ENCODE measurements around the gene CCDC78. TPM values are rescaled to one million over a fixed set of nuclear protein-coding genes. Genes with fewer than 3 reads are reported as not detected.

CCDC78 gene
- total RNA-seq, 1 donor from 2014 or later, result 5.3 TPM

DNA sequence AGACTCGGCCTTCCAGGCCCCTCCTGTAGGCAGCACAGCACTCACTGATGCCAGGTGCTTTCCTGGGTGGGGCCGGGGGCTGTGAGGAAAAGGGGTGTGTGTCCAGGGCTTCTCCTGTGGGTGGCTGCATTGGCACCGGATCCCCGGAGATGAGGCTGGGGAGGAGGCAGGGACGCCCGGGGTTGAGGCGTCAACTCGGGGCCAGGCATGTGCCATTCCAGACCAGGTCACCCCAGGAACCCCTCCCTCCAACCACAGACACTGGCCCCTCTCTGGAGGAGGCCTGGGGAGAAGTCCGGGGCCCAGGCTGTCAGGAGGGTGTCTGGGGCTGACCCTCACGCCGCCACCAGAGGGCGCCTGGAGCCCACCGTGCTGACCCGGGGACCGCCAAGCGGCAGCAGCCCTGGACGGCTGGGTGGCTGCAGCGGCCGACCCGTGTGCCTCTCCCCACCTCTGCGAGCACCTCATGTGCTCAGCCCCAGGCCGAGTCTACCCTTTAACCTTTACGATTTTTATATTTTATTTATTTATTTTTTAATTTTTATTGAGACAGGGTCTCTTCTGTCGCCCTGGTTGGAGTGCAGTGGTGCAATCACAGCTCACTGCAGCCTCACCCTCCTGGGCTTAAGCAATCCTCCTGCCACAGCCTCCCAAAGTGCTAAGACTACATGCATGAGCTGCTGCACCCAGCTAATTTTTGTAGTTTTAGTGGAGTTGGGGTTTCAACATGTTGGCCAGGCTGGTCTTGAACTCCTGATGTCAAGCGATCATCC, 14.5 kb downstream of the CCDC78 start:
- no peak for DNase-seq (ENCODE audit: low spot score)

DNA sequence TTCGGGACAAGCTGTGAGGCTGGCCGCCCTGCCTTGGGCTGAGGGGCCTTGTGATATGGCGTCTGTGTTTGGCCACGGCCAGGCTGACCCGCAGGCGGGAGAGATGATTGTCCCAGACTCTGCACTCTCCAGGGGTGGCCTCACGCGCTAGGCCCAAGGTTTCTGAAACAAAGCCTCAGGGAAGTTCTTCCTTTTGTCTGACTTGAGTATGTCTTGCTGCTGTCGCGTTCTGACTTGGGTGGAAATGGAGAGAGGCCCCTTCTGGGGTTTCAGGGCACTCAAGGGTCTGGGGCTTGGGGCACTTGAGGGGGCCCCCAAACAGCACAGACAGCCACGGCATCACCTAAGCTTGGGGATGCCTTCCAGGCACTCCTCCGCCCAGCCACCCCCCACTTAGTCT, 15.2 kb downstream of the CCDC78 start:
- no peak for DNase-seq (ENCODE audit: low spot score)

DNA sequence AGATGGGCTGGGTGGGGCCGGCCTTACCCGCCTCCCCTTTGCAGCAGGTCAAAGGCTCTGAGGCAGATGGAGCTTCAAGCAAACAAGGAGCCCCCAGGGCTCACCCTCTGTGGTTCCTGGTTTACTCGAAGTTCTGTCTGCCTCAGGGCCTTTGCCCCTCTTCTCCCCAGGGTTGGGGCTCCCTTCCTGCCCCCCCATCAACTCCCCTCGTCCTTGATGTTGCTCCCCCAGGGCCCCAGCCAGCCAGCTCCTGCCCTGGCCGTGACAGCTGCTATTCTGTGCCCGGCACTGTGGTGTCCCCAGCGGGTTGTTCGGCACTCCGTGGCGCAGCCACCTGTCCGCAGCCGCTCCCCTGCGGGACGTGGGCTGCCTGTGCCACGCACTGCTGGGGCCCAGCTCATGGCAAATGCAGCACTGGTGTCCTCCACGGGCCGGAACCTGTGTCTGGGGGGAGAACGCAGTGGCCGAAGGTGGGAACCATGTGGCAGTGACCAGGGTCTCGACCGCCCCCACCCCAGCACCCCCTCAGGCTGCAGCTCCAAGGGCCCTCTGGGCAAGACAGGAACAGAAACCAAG, 15.7 kb downstream of the CCDC78 start:
- no peak for DNase-seq (ENCODE audit: low spot score)

DNA sequence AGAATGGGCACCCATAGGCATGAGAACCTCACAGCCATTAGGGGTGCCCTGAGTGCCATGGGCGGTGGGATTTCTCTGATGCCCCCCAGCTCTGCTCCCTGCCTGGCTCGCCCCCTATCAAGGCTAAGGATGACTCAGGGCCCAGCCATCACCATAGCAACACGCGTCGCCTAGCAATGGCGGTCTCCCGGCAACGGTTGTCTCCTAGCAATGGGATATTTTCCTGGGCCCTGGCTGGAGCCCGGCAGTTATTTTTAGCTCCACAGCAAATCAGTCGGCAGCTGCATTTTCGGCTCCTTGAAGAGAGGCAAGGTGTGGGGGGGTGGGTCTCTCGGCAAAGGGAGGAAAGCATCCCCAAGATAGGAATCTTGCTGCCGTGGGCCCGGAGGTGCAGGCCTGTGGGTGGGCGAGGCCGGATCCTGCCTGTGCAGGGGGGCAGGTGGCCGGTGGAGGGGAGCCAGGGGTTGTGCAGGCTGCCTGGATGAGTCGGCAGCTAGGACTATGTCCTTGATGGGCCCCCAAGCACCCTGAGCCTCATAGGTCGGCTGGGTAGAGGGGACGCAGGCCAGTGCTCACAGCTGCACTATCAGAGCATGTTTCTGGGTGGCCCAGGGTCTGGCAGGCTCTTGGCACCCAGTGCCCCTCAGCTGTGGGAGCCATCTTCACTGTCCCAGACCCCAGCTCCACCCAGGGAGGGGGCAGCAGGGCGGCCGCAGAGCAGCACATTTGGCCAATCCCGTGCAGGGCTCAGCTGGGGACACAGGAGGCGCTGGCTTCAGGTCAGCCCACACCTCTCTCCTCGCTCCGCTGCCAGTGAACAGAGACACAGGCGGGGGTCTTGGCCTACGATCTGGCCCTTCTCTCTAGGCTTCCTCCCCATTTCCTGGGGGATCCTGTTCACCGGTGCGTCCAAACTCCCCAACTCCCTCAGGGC, 16.4 kb downstream of the CCDC78 start:
- no peak for DNase-seq (ENCODE audit: low spot score)

DNA sequence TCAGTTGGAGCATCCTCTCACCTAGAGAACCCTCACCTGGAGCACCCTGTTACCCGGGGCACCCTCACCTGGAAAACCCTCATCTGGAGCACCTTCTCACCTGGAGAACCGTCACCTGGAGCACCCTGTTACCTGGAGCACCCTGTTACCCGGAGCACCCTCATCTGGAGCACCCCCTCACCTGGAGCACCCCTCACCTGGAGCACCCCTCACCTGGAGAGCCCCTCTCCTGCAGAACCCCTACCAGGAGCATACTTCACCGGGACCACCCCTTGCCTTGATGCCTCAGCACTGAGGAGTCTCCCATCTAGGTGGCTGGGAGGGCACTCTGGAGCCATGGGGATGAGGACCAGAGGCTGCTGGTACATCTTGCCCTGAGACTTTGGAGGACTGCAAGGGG, 17.3 kb downstream of the CCDC78 start:
- no peak for DNase-seq (ENCODE audit: low spot score)

DNA sequence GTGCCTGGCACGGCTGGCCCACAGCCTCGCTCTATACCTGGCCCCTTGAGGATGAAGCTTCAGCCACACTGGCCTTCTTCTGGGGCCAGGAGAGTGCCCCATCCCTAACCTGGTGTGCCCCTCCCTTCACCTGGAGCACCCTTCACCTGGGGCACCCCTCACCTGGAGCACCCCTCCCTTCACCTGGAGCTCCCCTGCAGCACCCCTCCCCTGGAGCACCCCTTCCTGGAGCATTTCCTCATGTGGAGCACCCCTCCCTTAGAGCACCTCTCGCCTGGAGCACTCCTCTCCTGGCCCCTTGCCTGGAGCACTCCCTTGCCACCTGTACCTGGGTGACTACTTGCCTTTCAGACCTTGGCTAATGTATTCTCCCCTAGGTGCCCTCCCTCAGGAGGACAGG, 18.2 kb downstream of the CCDC78 start:
- DNase-seq (ENCODE audit: low spot score), result no peak

DNA sequence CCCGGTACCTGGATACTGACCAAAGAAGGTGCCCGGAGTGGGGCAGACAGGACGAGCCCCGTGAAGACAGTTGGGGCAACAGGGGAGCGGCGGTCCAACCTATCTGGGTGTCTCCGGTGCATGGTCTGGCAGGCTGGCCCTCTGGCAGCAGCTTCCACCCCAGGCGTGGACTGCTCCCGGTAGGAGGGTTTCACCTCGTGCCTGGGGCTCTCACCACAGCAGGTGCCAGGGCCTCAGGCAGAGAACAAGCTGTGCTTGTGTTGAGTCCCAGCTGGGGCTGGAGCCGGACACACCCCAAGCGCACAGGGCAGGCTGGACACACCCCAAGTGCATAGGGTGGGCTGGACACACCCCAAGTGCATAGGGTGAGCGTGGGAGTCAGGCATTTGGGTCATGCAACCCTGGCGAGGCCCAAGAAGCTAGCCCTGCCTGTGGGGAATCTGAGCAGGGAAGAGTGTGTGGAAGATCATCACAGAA, 19.1 kb downstream of the CCDC78 start:
- no peak for DNase-seq (ENCODE audit: low spot score)

DNA sequence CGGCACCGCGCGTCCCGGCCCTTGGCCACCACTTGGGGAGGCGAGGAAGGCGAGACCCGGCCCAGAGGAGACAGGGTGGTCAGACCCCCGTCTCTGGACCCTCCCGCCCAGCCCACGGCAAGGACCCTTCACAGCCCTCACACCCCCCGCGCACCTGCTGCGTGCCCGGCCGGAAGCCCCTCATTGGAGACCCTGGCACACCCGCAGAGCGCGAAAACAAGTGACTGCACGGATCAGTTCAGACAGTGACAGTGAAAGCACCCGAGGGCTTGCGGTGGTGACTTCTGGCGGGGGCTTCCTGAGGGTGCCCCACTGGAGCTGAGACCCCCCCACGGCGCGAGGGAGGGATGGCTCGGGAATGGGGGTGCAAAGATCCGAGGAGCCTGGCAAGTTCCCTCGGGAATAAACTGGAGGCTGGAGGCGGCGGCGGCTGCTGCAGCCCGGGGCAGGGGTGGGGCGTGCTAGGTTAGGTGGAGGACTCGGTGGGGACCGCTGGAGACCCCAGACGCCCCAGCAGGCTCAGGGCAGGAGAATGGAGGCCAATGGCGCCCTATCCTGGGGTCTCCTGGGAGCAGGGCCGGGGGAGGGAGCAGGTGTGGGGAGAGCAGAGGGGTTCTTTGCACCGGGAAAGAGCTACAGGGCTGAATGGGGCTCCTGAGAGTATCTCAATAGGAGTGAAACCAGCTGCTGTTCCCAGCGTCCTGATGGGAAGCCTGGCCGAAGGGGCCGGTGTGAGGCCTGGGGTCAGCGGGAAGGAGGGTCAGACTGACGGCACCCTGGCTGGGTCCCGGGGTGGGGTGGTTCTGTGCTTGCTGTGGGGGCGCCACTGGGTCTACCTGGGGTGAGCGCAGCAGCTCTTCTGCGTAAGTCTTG, 19.8 kb downstream of the CCDC78 start:
- no peak for DNase-seq (ENCODE audit: low spot score)

DNA sequence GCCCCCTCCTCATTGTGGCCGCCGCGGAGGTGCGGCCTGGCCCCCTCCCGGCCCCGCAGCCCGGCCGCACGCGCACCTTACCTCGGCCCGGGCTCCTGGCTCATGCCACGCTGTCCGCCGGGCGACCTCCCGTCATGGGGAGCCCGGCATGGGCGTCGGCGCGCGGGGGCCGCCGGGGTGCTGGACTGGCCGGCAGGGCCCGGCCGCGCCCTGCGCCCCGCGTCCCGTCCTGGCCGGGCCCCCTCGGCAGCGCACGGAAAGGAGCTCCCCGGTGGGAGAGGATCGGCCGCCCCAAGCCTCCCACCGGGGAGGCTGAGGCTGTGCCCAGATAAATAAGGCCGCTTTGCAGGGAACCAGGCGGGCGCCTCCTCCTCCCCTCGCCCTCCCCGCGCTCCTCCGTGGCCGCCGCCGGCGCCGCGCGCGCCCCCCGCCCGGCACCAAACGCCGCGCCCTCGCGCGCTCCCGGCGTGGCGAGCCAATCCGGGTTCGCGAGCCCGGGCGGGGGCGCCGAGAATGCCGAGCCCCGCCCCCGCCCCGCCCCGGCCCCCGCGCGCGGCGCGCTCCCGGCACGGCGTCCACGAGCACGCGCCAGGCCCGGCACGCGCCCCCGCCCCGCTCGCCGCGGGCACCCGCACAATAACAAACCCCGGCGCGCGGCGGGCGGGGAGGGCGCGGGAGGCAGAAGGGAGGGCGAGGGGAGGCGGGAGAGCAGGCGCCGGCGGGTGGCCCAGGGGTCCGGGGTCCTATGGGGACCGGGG, 20.6 kb downstream of the CCDC78 start, which contains the start of gene FBXL16:
Gene FBXL16, minus strand, starts transcription at position 371 of the 758 bp plus-strand sequence. CDS start 8,396 bp downstream, outside the sequence.
- no peak for DNase-seq (ENCODE audit: low spot score)

DNA sequence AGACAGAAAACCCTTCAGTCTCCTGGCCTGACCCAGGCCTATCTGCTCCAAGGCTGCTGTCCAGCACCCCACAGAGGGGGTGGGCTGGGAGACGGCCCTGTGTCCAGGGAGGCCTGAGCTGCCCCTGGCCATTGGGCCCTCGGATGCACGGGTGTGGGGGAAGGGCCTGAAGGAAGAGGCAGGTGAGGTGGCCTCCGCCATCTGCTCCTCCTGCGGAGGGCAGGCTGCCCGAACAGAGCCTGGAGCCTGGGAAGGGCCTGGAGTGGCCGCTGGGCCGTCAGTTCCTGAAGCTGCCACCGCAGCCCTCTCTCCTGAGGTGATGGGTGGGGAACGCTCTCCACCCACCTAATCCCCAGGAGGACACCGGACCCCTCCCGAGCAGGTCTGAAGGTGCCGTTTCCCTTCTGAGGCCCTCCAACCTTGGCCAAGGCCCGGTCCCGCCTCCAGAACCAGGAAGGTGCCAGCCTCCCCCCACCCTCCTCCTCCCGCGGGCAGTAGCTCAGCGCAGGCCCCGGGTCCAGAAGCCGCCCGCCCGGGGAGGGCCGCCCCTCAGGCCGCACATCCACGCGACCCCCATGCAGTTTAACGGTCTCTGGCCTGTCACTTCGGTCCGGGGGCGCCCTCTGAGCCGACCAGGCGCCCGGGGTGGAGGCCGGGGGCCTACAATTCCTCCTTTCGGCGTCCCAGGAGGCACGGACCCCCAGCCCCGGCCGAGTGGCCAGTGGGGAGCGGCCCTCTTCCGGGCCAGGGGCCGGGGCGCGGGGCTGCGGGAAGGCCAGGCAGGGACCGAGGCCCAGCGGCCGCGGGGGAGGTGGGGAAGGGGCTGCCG, 21.5 kb downstream of the CCDC78 start:
- DNase-seq (ENCODE audit: low spot score), result no peak

DNA sequence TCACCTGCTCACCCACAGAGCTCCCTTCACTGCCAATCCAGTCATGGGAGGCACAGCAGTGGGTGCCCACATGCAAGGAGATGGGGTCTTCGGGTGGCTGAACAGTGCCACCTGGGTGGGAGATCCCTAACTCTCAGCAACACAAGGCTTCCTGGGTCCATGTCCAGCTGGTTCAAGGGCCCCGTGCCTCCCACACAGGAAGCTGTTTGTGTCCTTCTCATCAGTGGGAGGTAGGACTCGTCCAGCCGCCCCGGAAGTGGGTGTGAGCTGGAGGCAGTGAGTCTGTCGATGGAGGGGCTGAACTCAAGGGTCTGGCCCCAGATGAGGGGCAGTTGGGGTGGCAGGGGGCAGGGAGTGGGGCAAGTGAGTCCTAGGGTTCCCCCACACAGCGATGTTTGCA, 22.2 kb downstream of the CCDC78 start:
- no peak for DNase-seq (ENCODE audit: low spot score)

DNA sequence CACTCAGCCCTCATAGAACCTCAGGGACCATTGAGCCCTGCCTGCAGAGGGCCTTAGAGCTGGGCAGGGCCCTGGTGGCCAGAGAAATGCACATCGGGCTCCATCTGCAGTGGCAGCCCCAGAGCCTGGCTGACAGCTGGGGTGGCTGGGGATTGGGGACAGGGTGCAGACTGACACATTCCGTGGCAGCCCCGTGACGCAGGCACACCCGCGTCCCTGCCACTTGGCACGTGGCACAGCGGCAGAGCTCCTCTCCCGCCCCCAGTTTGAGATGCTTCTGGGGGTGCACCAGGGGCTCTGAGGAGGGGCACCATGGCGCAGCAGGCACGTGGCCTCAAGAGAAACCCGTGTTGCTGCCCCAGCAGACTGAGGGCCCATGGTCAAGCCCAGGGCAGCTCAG, 22.8 kb downstream of the CCDC78 start:
- no peak for DNase-seq (ENCODE audit: low spot score)

DNA sequence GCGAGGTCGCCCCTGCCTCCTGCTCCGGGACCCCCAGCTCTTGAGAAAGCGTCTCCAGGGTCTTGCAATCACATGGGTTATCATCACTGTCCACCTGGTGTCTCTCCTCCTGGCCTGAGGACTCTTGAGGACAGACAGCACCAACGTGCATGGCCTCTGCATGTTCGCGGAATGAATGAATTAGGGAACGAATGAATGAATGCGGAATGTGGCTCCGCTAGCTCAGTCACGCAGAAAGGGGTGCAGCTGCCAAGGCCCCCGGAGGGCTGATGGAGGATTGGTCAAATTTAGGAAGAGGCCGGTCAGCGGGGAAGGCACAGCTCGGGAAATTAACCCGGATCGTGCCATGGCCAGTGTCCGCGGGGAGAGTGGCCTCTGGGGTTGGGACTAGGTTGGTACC, 23.9 kb downstream of the CCDC78 start:
- DNase-seq (ENCODE audit: low spot score), result no peak

DNA sequence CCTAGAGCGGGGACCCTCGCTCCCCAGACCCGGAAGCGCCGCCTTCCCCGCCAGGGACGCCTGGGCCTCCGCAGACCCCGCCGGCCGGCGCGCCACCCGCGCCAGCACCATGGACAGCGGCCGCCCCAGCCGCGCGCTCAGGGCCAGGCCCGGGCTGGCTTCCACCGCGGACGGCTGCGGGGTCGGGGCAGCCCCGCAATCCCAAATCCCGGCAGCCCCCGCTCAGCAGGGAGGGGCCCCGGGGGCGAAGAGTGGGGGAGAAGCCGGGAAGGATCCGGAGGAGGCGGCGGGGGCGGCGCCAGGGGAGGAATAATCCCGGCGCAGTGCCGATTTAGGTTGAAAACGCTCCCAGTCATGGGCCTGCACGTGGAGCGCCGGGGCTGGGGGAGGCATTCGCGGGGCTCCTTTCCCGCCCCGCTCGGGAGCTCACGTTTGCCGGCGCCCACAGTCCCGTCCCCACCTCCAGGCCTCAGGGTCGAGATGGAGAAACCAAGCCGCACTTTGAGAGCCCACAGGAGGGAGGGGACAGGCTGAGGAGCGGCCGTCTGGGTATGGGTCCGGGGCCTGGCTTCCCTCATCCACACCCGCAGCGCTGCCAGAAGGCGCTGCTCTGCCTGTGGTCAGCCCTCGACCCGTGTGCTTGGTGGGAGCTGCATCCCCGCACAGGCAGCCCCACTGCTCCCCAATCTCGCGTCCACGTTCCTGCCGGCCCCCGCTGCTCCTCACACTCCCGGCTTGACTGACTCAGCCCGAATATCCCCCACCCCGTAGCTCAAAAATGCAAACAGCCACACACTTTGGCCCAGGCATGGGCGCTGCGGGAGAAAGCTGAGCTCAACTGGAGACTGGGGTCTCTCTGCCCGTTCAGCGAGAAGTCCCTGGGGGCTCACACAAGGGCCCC, 25.3 kb downstream of the CCDC78 start:
- DNase-seq (ENCODE audit: low spot score), result no peak

DNA sequence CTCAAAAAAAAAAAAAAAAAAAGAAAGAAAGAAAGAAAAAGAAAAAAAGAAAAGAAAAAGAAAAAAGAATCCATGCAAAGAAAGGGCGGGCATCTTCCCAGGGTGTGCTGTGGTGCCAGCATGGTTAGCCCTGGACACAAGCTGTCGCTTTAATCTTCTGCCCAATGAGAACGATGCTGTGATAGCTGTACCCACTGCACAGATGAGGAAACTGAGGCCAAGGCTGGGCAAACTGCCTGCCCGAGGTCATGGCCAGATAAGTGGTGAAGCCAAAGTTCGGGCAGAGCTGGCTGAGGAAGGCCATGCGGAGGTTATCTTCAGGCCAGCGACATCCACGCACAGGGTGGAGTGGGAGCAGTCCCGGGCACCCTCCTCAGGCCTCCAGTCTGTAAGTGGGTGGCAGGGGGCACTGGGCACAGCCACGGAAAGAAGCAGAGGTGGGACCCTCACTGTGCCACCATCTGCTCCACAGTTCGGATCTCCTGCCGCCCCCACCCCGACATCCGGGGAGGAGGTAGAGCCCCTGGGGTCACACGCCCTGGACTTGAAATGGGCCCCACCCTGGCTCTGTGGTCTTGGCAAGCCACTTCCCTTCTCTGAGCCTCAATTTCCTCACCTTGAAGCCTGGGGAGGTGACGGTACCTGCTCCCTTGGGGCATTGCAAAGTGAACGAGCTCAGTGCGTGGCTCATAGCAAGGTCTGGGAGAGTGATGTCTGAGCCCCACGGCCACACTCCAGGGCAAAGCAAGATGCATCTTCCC, 27.2 kb downstream of the CCDC78 start:
- DNase-seq (ENCODE audit: low spot score), result no peak

DNA sequence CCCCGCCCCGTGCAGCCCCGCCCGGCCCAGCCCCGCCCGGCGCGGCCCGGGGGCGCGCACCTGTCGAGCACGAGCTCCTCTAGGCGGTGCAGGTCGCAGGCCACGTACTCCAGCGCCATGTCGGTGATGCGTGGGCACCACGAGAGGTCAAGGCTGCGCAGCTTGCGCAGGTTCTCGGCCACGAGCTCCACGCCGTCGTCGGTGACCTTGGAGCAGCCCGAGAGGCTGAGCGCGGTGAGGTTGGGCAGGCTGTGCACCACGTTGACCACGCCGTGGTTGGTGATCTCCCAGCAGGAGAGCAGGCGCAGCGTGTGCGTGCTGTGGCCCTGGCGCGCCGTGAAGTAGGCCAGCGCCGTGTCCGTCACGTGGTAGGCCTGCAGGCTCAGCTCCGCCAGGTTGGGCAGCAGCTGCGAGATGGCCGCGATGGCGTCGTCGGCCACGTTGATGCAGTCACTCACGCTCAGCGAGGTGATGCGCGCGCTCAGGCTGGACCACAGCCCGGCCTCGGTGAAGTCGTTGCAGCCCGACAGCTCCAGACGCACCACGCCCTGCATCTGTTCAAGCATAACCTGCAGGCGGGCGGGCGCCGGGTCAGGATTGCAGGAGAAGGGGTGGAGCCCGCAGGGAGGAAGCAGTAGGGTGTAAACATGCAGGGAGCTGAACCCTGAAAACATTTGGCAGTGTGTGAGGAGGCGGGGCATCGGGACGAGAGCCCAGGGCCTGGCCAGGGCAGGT, 30.7 kb downstream of the CCDC78 start:
- DNase-seq (ENCODE audit: low spot score), result peak; percentile 76

DNA sequence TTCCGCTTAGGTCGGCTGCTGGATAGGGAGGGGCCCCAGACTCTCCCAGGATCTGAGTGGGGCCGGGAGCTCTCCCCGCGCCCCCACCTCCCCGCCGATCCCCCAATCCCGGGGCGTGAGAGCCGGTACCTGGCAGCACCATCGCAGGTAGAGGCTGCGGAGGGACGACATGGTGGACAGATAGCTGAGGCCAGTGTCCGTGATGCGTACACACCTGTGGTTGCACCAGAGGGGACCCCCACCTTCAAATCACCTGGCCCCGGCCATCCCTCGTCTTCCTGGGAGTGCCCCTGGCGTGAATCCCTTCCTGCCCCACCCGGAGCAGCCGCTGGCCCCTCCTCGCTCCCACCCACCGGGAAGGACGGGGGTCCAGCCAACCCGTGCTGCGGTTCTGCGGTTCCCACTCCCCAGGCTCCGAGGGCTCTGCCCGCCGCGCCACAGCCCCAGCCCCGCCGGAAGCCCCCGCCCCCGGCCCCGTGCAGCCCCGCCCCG, 31.3 kb downstream of the CCDC78 start:
- no peak for DNase-seq (ENCODE audit: low spot score)
